Panc1 (cell line): Measurements from ENCODE around the gene GUCY2D. TPM values are rescaled to one million over a fixed set of nuclear protein-coding genes. Genes with fewer than 3 reads are reported as not detected.

Source experiments
- ATAC-seq: fragments of 200-7000 bp; cut with Tn5 transposase; 2 replicates; pipeline ENCODE4 v1.9.1; 2020; ENCODE audit warnings: mild to moderate bottlenecking, moderate library complexity
- BruUV-seq: library from RNA; stranded (reverse); fragments of 400-500 nt; replicated peaks from 2 replicates; lab custom pipeline; 2021; lab: Mats Ljungman, UMichigan
- CTCF ChIA-PET: fragments of 300-600 bp; sonication (Branson Sonifier 250); formaldehyde crosslinking; loops from one replicate; lab custom pipeline; 2022; ENCODE audit warnings: antibody characterized with exemption; lab: Charles Lee
- POLR2A ChIA-PET: fragments of 300-600 bp; sonication (Branson Sonifier 250); formaldehyde crosslinking; loops from one replicate; lab custom pipeline; 2022; ENCODE audit warnings: antibody characterized with exemption; lab: Charles Lee
- DNase-seq: peaks from one replicate; pipeline ENCODE4 v3.0.0-alpha.2; 2010; ENCODE audit warnings: low read depth, low spot score
- H3K27ac ChIP-seq: 2 replicates; pipeline ENCODE4 v1.5.1; 2011; ENCODE audit warnings: mild to moderate bottlenecking, low read length, inconsistent platforms
- H3K27me3 ChIP-seq: fragments of 200-500 bp; sonication (Bioruptor generic); 2 replicates; pipeline ENCODE4 v1.6.0; 2014; ENCODE audit warnings: low read length, inconsistent platforms; ENCODE audit not compliant: control insufficient read depth, insufficient read depth
- H3K36me3 ChIP-seq: fragments of 200-500 bp; sonication (Bioruptor generic); 2 replicates; pipeline ENCODE4 v1.5.1; 2014; ENCODE audit warnings: inconsistent platforms, mild to moderate bottlenecking, low read length, moderate library complexity; ENCODE audit not compliant: control insufficient read depth, insufficient read depth
- H3K4me1 ChIP-seq: 2 replicates; pipeline ENCODE4 v1.5.1; 2011; ENCODE audit warnings: inconsistent platforms, mild to moderate bottlenecking, low read length, moderate library complexity; ENCODE audit not compliant: control insufficient read depth, insufficient read depth
- H3K4me3 ChIP-seq, 2 experiments: 2 replicates each; pipeline ENCODE4 v1.5.1; 2011 to 2012; ENCODE audit warnings: low read depth in 2 of 2, low read length in 2 of 2, mild to moderate bottlenecking in 2 of 2, inconsistent platforms in 1 of 2, moderate library complexity in 1 of 2
- H3K9me3 ChIP-seq: fragments of 200-500 bp; sonication (Bioruptor generic); 2 replicates; pipeline ENCODE4 v1.5.1; 2014; ENCODE audit warnings: low read depth, mild to moderate bottlenecking, inconsistent platforms, low read length, moderate library complexity; ENCODE audit not compliant: control insufficient read depth, insufficient read depth
- CTCF ChIP-seq: fragments of 450-650 bp; IDR thresholded peaks from 2 replicates; pipeline ENCODE4 v1.5.1; 2017; ENCODE audit warnings: mild to moderate bottlenecking
- POLR2AphosphoS5 ChIP-seq: IDR thresholded peaks from 2 replicates; pipeline ENCODE4 v1.6.1; 2012; ENCODE audit warnings: mild to moderate bottlenecking, low read depth, low read length, moderate library complexity
- REST ChIP-seq, 2 experiments: IDR thresholded peaks; 2 replicates each; pipeline ENCODE4 v1.6.1; 2011 to 2012; ENCODE audit warnings: low read depth in 2 of 2, control low read depth in 1 of 2, low read length in 1 of 2, mild to moderate bottlenecking in 1 of 2, moderate library complexity in 1 of 2; ENCODE audit not compliant: insufficient read depth in 1 of 2
- SIN3A ChIP-seq: IDR thresholded peaks from 2 replicates; pipeline ENCODE4 v1.6.1; 2012; ENCODE audit warnings: low read depth, mild to moderate bottlenecking, low read length, moderate library complexity, borderline replicate concordance; ENCODE audit not compliant: insufficient read depth
- TCF7L2 ChIP-seq: IDR thresholded peaks from 2 replicates; pipeline ENCODE4 v1.6.1; 2011; ENCODE audit warnings: mild to moderate bottlenecking, low read depth, low read length, inconsistent platforms
- in situ Hi-C: cut with HindIII; loops from 2 replicates; pipeline ENCODE4 v1.10.0; 2016; ENCODE audit warnings: low sequenced_read_pairs, low pct_unique_long_range_greater_than_20kb
- intact Hi-C: fragments of 100-400 bp; cut with micrococcal nuclease; formaldehyde crosslinking; loops from one replicate; pipeline ENCODE4 v1.10.0; 2022; ENCODE audit not compliant: unreplicated experiment
- total RNA-seq: library from RNA; stranded (reverse); gene quantifications from one replicate; pipeline ENCODE4 v1.2.1, GENCODE V29; 2021; ENCODE audit not compliant: unreplicated experiment

GUCY2D gene
- total RNA-seq, 1 experiment from 2014 or later, result not detected

- intact Hi-C loops, result no loop called here
These were observed 26.7 kb downstream of the GUCY2D start for GRCh38 chr17:8029121-8029520.

DNA sequence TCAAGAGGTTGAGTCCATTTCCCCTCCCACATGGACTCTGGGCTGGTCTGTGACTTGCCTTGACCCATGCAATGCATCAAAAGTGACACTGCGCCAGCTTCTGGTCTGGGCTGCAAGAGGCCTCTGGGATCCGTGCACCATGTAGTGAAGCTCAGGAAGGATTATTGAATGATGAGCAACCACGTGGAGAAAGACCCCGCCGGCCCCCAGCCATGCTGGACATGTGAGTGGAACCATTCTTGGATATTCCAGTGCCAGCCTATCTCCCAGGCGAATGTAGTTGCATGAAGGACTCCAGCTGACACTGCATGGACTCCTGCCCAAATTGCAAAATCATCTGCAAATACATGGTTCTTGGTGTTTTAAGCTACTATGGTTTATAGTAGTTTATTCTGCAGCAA, 28.8 kb downstream of the GUCY2D start:
- CTCF ChIA-PET, result no interaction called here
- TF ChIP-seq SIN3A (no peak), CTCF (no peak), POLR2AphosphoS5 (no peak), TCF7L2 (no peak), REST (IDR thresholded peaks at IDR 0.05; ENCODE audit: insufficient read depth in 1 of 2, low read depth in 2 of 2, low read length in 1 of 2) (no peak)
- no peaks in the 10 kb centered on the region for H3K9me3 ChIP-seq
- H3K27ac ChIP-seq, result no peak overlapping the region
- POLR2A ChIA-PET, result no interaction called here
- intact Hi-C loops (no loop called here), in situ Hi-C loops (no loop called here)
- no peaks in the 10 kb centered on the region for H3K36me3 ChIP-seq
- H3K4me1 ChIP-seq, result no peaks in the 10 kb centered on the region
- DNase-seq (no peak), ATAC-seq (no peak)
- no peak overlapping the region for H3K4me3 ChIP-seq
- no TSS peak for BruUV-seq
- no peaks in the 10 kb centered on the region; the same call in none of the 2 replicates for H3K27me3 ChIP-seq

More at GRCh38 chr17:8029121-8029520, 26.7 kb downstream of the GUCY2D start:
- DNase-seq (no peak), ATAC-seq (no peak)
- H3K4me1 ChIP-seq, result no peaks in the 10 kb centered on the region
- CTCF ChIA-PET, result no interaction called here
- H3K36me3 ChIP-seq, result no peaks in the 10 kb centered on the region
- no peaks in the 10 kb centered on the region; the same call in none of the 2 replicates for H3K27me3 ChIP-seq
- H3K27ac ChIP-seq, result no peak overlapping the region
- TF ChIP-seq SIN3A (no peak), TCF7L2 (no peak), CTCF (no peak), POLR2AphosphoS5 (no peak), REST (IDR thresholded peaks at IDR 0.05; ENCODE audit: insufficient read depth in 1 of 2, low read depth in 2 of 2, low read length in 1 of 2) (no peak)
- in situ Hi-C loops, result no loop called here
- POLR2A ChIA-PET, result no interaction called here
- no TSS peak for BruUV-seq
- H3K4me3 ChIP-seq, result no peak overlapping the region
- H3K9me3 ChIP-seq, result no peaks in the 10 kb centered on the region
